Endothelial cell of umbilical vein (primary cell): ENCODE data around the gene CLDN16.

ENCODE experiments used
- CTCF ChIP-seq, 2 donors: IDR thresholded peaks; 1 replicate in 1 of 2; 2 replicates in 1 of 2; pipeline ENCODE4 v1.5.1; 2011; ENCODE audit warnings: low read length in 2 of 2, mild to moderate bottlenecking in 2 of 2, moderate library complexity in 2 of 2, control low read depth in 1 of 2, inconsistent platforms in 1 of 2, low read depth in 1 of 2; ENCODE audit not compliant: insufficient read depth in 1 of 2; ENCODE audit errors: extremely low read depth in 1 of 2
- FOS ChIP-seq: IDR thresholded peaks from 2 replicates; pipeline ENCODE4 v1.6.1; 2011; ENCODE audit warnings: mild to moderate bottlenecking, low read length, moderate library complexity, borderline replicate concordance; ENCODE audit not compliant: insufficient read depth
- JUN ChIP-seq: IDR thresholded peaks from 2 replicates; pipeline ENCODE4 v1.6.1; 2011; ENCODE audit warnings: borderline replicate concordance, low read depth; ENCODE audit not compliant: insufficient read length, insufficient read depth
- MAX ChIP-seq: IDR thresholded peaks from 2 replicates; pipeline ENCODE4 v1.6.1; 2011; ENCODE audit not compliant: insufficient read depth, insufficient read length
- MYC ChIP-seq: IDR thresholded peaks from one replicate; pipeline ENCODE4 v1.6.1; 2011; ENCODE audit warnings: mild to moderate bottlenecking, low read depth, low read length
- POLR2AphosphoS5 ChIP-seq: IDR thresholded peaks from 2 replicates; pipeline ENCODE4 v1.6.1; 2012; ENCODE audit warnings: low read depth, mild to moderate bottlenecking, control low read depth, low read length, moderate library complexity; ENCODE audit not compliant: insufficient read depth

GRCh38 chr3:190436331-190436730, 48.4 kb downstream of the CLDN16 start:
- TF ChIP-seq FOS (no peak), MAX (no peak), CTCF (IDR thresholded peaks at IDR 0.05; ENCODE audit: extremely low read depth in 1 of 2, insufficient read depth in 1 of 2, low read depth in 1 of 2, low read length in 2 of 2) (no peak), POLR2AphosphoS5 (no peak), JUN (no peak), MYC (no peak)
